Uterus (tissue), 4 donors: ENCODE results near the gene FMNL1. TPM values are rescaled to one million over a fixed set of nuclear protein-coding genes. Genes with fewer than 3 reads are reported as not detected.

Experiments
- DNase-seq, 2 donors: peaks; one replicate each; pipeline ENCODE4 v3.0.0-alpha.2; 2019 to 2020
- H3K27ac ChIP-seq, 2 donors: fragments of 200-600 bp; sonication (generic); 1 replicate in 1 of 2; 2 replicates in 1 of 2; pipeline ENCODE4 v1.5.1; 2016 to 2018
- H3K27me3 ChIP-seq, 2 donors: fragments of 200-600 bp; sonication (generic); one replicate each; pipeline ENCODE4 v1.5.1; 2018 to 2019; ENCODE audit warnings: control low read depth in 1 of 2
- H3K36me3 ChIP-seq, 2 donors: fragments of 200-600 bp; sonication (generic); one replicate each; pipeline ENCODE4 v1.5.1; 2019; ENCODE audit warnings: control low read depth in 1 of 2
- H3K4me1 ChIP-seq, 2 donors: fragments of 200-600 bp; sonication (generic); one replicate each; pipeline ENCODE4 v1.5.1; 2018 to 2019; ENCODE audit warnings: control low read depth in 1 of 2
- H3K4me3 ChIP-seq, 2 donors: fragments of 200-600 bp; sonication (generic); 1 replicate in 1 of 2; 2 replicates in 1 of 2; pipeline ENCODE4 v1.5.1; 2018 to 2019; ENCODE audit warnings: mild to moderate bottlenecking in 1 of 2
- H3K9me3 ChIP-seq, 2 donors: fragments of 200-600 bp; sonication (generic); one replicate each; pipeline ENCODE4 v1.5.1; 2019; ENCODE audit warnings: control low read depth in 1 of 2
- CTCF ChIP-seq, 4 experiments: fragments of 200-600 bp in 2 of 4; fragments of 450-650 bp in 2 of 4; sonication (generic) in 2 of 4; IDR thresholded peaks; one replicate each; pipeline ENCODE4 v1.5.1; 2016 to 2019; ENCODE audit warnings: antibody characterized with exemption in 4 of 4, mild to moderate bottlenecking in 2 of 4, moderate library complexity in 1 of 4
- POLR2A ChIP-seq, 2 donors: fragments of 450-650 bp; IDR thresholded peaks; one replicate each; pipeline ENCODE4 v1.6.1; 2016; ENCODE audit warnings: antibody characterized with exemption in 2 of 2, mild to moderate bottlenecking in 1 of 2, moderate library complexity in 1 of 2
- intact Hi-C: fragments of 100-400 bp; cut with DNase I; formaldehyde crosslinking; loops from one replicate; pipeline ENCODE4 v1.15.1; 2023; ENCODE audit warnings: low total_unique reads
- total RNA-seq, 4 donors: library from RNA; depleted of rRNA in 3 of 4; stranded (reverse); fragments of >200 nt in 3 of 4; gene quantifications; one replicate each; pipeline versions ENCODE4 v1.1.0 to v1.2.4, GENCODE V29; 2014 to 2023
- donor health status: DM: yes; HTN: yes; CAD: no.

Gene FMNL1
- total RNA-seq, 4 donors from 2014 or later: 2.6 to 12.3 (median 3.6) TPM

- intact Hi-C loops: no loop called here
- Histone ChIP-seq H3K36me3 (no peaks in the 10 kb centered on the region), H3K9me3 (no peaks in the 10 kb centered on the region), H3K4me1 (no peaks in the 10 kb centered on the region), H3K27ac (no peak overlapping the region), H3K27me3 (no peaks in the 10 kb centered on the region), H3K4me3 (no peak overlapping the region)
- DNase-seq: no peak
- TF ChIP-seq POLR2A (IDR thresholded peaks at IDR 0.05) (no peak), CTCF (IDR thresholded peaks at IDR 0.05) (peak in 1 of 4 experiments; percentile 24)
These were observed 49.2 kb downstream of the FMNL1 start for GRCh38 chr17:45270828-45271418.

- no peak for DNase-seq
- H3K36me3 ChIP-seq: no peaks in the 10 kb centered on the region
- H3K4me3 ChIP-seq: no peak overlapping the region
- intact Hi-C loops: no loop called here
- H3K4me1 ChIP-seq: no peaks in the 10 kb centered on the region
- H3K27me3 ChIP-seq: no peaks in the 10 kb centered on the region
- TF ChIP-seq CTCF (IDR thresholded peaks at IDR 0.05) (no peak), POLR2A (IDR thresholded peaks at IDR 0.05) (no peak)
- H3K9me3 ChIP-seq: no peaks in the 10 kb centered on the region
- H3K27ac ChIP-seq: no peak overlapping the region
These were observed 49.9 kb downstream of the FMNL1 start for GRCh38 chr17:45271603-45272002.

GRCh38 chr17:45273551-45273957 is 51.9 kb downstream of the FMNL1 start:
- no peaks in the 10 kb centered on the region for H3K36me3 ChIP-seq

GRCh38 chr17:45274033-45274432 is 52.3 kb downstream of the FMNL1 start:
- Histone ChIP-seq H3K27me3 (no peaks in the 10 kb centered on the region), H3K9me3 (no peaks in the 10 kb centered on the region), H3K4me3 (no peak overlapping the region), H3K27ac (no peak overlapping the region), H3K4me1 (peaks cover 0 to 15% of the 10 kb centered on the region in 2 donors), H3K36me3 (no peaks in the 10 kb centered on the region)
- intact Hi-C loops: no loop called here
- TF ChIP-seq CTCF (IDR thresholded peaks at IDR 0.05) (no peak), POLR2A (IDR thresholded peaks at IDR 0.05) (no peak)
- no peak for DNase-seq

More at GRCh38 chr17:45273551-45273957, 51.9 kb downstream of the FMNL1 start:
- H3K27me3 ChIP-seq: no peaks in the 10 kb centered on the region
- H3K27ac ChIP-seq: no peak overlapping the region
- DNase-seq: no peak
- TF ChIP-seq POLR2A (IDR thresholded peaks at IDR 0.05) (no peak), CTCF (IDR thresholded peaks at IDR 0.05) (no peak)
- intact Hi-C loops: no loop called here
- no peaks in the 10 kb centered on the region for H3K9me3 ChIP-seq
- H3K4me1 ChIP-seq: peaks cover 0 to 14% of the 10 kb centered on the region in 2 donors
- no peak overlapping the region for H3K4me3 ChIP-seq

GRCh38 chr17:45276031-45276430 is 54.3 kb downstream of the FMNL1 start:
- peak in 1 of 2 donors; percentile 59 for DNase-seq
- intact Hi-C loops: loop anchor here (5.0 kb wide), 1 partner anchor 111 kb away; no protein-coding TSS in a partner anchor
- Histone ChIP-seq H3K36me3 (no peaks in the 10 kb centered on the region), H3K27me3 (no peaks in the 10 kb centered on the region), H3K27ac (no peak overlapping the region), H3K4me1 (peaks cover 0 to 15% of the 10 kb centered on the region in 2 donors), H3K4me3 (no peak overlapping the region), H3K9me3 (no peaks in the 10 kb centered on the region)
- no peak for TF ChIP-seq POLR2A (IDR thresholded peaks at IDR 0.05)
- TF ChIP-seq CTCF (IDR thresholded peaks at IDR 0.05): no peak
